NCI-H82 (cell line): ENCODE data around the gene CD22.

Source experiments
- DNase-seq: peaks from one replicate; lab custom pipeline; 2025; lab: John Stamatoyannopoulos, UW

Gene CD22

GRCh38 chr19:35295792-35296462 is 33.1 kb upstream of the CD22 start:
- peak; percentile 10 for DNase-seq

- DNase-seq, result no peak
These were observed 32.1 kb upstream of the CD22 start for GRCh38 chr19:35296644-35297514.

GRCh38 chr19:35297515-35297848 is 31.5 kb upstream of the CD22 start:
- no peak for DNase-seq

- DNase-seq, result no peak
These were observed 31.1 kb upstream of the CD22 start for GRCh38 chr19:35297922-35298321.

- no peak for DNase-seq
These were observed 30.4 kb upstream of the CD22 start for GRCh38 chr19:35298561-35298972.

- peak; percentile 43 for DNase-seq
These were observed 29.3 kb upstream of the CD22 start for GRCh38 chr19:35299523-35300338.

- no peak for DNase-seq
These were observed 28.7 kb upstream of the CD22 start for GRCh38 chr19:35300339-35300649.

GRCh38 chr19:35301961-35302360 is 27.0 kb upstream of the CD22 start:
- DNase-seq, result no peak

- DNase-seq, result no peak
These were observed 26.5 kb upstream of the CD22 start for GRCh38 chr19:35302446-35302845.

- no peak for DNase-seq
These were observed 25.6 kb upstream of the CD22 start for GRCh38 chr19:35303357-35303915.

GRCh38 chr19:35304036-35304435 is 25.0 kb upstream of the CD22 start:
- DNase-seq, result no peak

- no peak for DNase-seq
These were observed 23.8 kb upstream of the CD22 start for GRCh38 chr19:35305181-35305580.

GRCh38 chr19:35306473-35307246 is 22.3 kb upstream of the CD22 start:
- DNase-seq, result peak; percentile 47

GRCh38 chr19:35307931-35308330 is 21.1 kb upstream of the CD22 start:
- no peak for DNase-seq

GRCh38 chr19:35308910-35309309 is 20.1 kb upstream of the CD22 start:
- DNase-seq, result no peak

GRCh38 chr19:35309481-35310279 is 19.3 kb upstream of the CD22 start:
- DNase-seq, result no peak

- no peak for DNase-seq
These were observed 18.7 kb upstream of the CD22 start for GRCh38 chr19:35310331-35310730.

- no peak for DNase-seq
These were observed 18.0 kb upstream of the CD22 start for GRCh38 chr19:35310811-35311465.

GRCh38 chr19:35311901-35312665 is 16.9 kb upstream of the CD22 start:
- DNase-seq, result no peak

- no peak for DNase-seq
These were observed 15.4 kb upstream of the CD22 start for GRCh38 chr19:35313587-35313986.
